HG02870 (cell line): ENCODE measurements around the gene ZXDC.
A peak's percentile ranks its signal among the peaks of the same experiment; 100 is the strongest.

Experiments used
- ATAC-seq: cut with Tn5 transposase; IDR thresholded peaks from one replicate; pipeline ENCODE4 v1.9.1; 2021; ENCODE audit warnings: mild to moderate bottlenecking, moderate library complexity; ENCODE audit not compliant: unreplicated experiment

ZXDC gene

DNA sequence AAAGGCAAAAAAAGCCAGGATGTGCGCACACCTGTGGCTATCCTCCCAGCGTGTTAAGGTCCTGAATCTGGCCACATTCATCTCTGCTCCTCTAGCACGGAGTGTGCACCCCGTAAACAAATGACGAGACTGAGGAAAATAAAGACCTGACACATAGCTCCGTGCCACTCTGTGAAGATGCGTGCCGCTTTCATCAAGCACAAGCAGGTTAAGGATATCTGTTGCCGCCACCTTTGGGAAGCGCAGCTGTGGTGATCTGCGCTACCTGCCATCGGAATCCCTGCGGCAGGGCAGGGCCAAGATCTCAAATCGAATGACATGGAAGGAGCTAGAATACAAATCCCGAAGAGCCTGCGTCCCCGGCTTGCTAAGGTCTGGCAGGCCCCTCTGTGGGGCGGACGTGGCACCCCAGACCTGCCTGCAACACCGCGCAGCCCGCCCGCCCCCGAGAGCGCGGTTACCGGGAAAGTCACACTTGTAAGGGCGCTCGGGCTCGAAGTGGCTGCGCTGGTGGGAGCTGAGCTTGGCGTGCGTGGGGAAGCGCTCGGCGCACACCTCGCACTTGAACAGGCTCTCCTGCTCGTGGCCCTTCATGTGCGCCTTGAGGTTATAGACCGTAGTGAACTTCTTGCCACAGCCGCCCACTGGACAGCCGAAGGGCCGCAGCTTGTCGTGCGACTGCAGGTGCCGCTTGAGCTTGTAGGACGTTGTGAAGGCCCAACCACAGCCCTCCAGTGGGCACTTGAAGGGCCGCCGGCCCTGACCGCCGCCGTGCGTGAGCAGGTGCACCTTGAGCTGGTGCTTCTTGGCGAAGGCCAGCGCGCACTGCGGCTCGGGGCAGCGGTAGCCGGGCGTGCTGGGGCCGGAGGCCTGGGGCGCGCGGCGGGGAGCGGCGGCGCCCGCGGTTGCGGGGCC, 936 bp downstream of the ZXDC start:
- peak; percentile 13 for ATAC-seq

DNA sequence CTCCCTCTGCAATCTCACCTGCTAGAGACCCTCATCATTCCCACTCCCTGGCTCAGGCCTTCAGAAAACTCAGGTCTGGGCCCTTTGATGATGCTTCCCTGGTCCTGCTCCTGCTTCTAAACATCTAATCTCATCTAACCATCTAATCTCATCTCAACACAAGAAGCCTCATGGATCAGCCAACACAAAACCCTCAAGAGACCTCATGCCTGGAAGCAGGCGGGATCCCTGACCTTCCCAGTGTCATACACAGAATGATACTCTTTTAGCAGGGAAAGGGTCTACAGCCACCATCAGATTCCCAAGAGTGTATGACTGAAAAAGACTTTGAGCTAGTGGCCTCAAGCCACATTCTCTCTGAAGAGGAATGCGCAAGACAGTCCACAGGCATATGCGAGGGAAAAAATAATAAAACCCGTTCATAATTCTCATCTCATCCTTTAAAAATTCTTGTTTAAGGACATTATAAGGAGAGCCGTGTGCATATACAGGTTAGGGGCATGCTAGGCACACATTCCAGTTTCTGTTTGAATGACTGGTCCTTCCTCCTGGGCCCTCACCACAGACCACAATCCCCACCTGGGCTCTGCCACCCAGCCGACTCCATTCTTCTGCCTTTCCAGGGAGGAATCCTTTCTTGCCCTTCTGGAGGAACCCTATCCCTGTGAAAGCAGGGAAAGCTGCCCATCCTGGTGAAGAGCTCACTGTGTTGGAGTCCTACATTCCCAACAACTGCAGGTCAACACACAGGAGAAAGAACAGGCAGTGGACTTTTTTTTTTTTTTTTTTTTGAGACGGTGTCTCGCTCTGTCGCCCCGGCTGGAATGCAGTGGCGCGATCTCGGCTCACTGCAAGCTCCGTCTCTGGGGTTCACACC, 2.2 kb downstream of the ZXDC start:
- ATAC-seq: no peak

DNA sequence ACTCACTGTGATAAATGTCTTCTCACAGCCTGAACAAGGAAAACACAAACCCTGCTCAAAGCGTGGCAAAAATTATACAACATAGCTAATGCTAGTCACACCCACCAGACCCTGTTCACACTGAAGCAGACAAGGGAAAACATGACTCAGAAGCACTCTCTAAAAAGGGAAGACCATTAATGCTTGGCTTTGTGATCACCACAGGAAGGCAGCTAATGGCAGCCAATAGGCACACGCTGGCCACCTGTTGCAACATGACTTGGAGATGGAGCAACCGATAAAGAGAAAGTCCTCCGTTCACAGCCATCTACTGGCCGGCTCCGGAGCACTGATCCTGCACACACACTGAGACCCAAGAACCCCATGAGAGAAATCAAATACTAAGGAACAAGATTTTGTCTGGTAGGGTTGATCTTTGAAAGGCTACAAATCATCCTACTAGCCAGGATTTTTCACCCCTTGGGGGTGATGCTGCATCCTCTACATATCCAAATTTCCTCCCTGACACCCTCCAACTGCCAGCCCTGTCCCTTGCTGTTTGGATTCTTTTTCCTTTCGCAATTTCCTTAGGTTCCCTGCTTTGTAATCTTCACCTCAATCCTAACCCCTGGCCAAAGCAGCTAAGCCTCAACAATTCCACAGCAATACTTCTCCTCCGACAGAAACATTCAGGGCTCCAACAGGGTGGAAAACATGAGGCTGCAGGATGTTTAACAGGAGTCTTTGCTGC, 3.2 kb downstream of the ZXDC start:
- ATAC-seq: no peak

DNA sequence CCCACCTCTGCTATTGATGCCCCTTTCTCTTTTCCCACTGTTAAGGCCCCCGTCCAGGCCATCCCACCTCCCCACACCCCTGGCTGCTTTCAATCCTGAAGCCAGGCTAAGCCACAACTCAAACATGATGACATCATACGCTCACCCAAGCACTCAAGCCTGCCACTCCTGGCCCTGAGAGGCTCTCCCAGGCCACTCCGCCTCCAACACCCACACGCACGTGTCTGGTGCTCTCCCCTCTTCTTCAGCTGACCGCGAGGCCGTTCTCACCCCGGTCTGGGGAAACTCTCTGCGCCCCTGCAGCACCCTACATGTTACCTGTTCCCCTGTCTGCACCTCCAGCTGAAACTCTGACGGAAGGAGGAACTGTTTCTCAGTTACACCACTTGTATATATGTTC, 6.2 kb downstream of the ZXDC start:
- no peak for ATAC-seq

DNA sequence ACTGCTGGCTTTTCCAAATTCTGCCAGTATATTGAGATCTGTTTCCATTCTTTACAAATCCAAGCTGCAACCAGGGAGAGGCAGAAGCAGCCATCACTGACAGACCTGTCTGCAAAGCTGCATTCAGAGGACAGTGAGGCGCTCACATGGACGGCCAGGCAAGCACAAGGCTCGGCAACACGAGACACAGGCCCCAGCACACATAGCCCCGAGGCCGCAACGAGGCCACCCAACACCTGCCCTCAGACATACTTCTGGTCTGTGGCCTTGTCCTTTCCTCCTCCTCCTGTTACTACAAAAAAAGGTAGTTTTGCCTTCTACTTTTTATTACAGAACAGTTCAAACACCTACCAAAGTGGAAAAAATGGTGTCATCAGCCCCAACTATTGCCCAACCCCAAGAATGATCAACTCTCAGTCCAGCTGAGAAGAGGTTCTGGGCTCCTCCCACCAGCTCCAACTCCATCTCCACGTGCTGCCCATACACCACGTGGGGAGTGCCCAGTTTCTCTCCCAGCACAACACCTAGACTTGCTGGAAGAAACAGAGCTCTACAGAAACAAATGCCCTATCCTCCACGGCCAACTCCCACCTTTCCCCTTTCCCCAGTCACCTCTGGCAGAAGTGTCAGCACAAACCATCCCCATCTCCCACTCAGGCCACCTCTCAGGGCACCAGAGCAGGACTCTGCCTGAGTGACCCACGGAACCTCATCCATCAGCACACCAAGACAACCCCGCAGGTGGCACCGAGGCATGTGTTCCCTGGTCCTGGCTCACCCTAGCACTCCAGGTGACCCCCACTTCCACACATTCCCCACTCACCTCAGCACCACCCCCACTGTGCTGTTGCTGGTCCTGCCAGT, 7.4 kb downstream of the ZXDC start:
- no peak for ATAC-seq

DNA sequence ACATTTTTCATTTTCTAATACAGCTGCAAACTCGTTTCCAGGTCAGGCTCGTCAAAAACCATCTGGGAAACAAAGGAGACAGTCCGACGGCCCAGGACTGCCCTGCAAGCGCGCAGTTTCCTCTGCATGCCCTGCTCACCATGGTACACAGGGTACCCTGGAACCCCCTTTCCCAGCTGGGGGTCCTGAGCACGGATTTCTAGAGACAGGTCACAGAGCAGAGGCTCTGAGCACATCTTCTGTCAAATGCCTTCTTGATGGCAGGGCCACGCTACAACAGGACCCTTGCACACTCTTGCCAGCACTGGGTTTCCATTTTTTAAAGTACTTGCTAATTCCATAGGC, 8.1 kb downstream of the ZXDC start:
- ATAC-seq: no peak

DNA sequence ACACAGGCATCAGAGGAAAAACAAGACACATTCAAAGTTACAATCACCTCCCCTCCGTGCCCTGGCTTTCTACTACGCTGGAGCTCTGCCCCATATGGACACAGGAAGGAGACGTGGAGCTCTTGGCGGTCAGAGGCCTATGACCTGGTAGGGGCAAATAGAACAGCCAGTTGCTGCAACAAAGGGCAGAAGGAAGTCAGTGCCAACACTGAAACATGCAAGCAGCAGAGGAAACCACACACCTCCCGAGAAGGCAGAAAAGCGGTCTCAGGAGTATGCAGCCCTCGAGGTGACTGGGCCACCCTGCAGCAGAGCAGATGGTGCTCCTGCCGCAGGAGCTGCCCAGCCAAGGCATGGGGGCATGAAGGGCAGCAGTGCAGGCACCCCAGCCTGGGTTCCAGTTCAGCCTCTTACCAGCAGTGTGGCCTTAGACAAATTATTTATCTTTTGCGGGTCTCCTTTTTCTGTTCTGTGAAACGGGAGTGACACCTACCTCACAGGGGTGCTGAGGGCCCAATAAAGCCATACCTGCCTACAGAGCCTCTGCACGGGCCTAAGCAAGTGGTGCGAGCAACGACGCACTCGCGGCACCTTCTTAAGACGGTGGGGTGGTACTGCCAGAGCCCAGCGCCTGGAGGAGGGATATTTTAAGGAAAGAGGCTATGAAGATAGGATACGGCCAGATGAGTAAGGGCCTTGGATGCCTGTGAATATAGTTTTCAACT, 8.6 kb downstream of the ZXDC start:
- ATAC-seq: no peak

DNA sequence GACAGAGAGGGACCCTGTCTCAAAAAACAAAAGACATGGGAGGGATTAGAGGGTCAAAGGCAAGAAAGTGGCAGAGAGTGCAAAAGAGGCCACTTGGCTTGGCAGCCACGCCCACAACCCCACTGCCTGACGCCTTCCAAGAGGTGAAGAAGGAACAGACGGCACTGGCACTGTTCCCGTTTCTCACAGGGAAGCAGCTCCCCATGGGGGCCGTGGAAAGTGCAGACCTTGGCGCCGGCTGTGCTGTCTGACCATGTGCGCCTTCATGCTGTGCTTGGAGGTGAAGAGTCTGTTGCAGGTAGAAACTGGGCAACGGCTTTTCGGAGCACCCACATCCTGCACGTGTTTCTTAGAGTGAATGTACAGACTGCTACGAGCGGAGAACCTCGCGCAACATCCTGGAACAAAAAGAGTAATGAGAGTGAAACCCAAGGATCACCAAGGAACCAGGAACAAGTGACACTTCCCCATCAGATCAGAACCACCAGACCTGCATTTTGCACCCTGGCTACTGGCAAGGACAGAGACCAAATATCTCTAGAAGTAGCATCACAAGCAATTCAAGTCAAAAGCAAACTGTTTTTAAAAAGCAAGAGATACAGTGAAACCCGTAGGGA, 9.7 kb downstream of the ZXDC start:
- ATAC-seq: no peak

DNA sequence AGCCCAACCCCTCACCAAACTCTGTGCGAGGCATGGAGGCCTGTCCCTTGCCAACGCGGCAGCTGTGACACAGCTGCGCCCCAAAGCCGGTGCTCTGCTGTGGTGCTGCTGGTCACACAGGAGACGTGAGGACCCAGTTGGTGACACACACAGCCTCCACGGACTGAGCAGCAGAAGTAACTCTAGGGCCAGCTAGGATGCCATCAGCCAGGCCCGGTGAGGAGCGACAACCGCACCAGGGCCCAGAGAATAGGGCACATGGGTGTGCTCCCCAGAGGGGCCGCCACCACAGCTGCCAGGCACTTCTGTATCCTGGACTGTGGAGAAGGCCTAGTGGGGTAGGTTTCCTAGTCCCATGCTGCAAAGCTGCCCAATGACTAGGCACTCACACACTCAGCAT, 10.7 kb downstream of the ZXDC start:
- no peak for ATAC-seq

DNA sequence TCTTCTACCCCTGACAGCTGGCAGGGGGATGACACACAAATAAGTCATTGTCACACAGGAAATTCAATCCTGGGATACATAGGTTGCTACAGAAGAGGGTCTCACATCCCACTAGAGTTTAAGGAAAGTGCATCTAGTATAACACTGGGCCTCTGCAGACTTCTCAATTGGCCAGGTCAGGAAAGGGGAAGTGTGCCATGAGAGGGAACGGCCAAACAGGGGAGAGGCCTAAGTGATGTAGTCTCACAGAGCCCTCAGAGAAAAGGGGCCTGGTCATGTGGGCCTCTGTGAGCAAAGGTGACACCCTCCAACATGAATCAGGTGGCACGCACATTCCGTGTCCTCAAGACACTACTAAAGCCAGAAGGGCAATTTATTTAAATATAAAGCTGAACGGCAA, 11.2 kb downstream of the ZXDC start:
- no peak for ATAC-seq

DNA sequence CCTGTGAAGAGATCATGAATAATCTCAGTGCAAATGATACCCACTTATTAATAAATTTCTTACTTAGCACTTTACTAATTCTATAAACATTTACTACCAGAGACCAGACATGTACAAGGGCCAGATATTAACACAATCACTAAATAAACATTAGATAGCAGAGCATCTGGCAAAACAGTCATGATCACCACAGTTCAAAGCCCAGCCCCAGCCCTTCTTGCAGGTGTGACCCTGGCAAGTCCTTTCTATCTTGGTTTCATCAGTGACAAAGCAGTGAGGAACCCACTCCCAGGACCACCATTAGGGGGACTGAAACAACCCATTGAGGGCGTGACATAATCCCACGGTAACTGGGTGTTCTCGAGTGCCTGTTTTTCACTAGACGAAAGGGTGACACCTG, 11.6 kb downstream of the ZXDC start:
- no peak for ATAC-seq

DNA sequence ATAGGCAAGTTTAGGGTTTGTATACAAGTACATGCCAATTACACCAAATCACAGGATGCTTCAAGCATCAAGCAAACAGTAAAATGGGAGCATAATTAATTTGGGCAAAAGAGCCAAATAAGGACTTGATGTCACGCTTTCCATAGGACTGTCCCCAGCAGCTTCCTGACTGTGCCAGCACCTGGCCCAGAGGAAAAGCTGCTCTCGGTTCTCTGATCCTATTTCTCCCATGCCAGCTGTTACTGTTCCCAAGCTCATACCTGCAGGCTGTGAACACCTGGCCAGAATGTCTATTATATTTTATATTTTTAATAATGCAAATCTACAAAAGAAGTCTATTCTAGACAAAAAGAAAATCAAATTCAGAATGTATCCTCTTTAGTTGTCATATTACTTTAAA, 12.2 kb downstream of the ZXDC start:
- no peak for ATAC-seq

DNA sequence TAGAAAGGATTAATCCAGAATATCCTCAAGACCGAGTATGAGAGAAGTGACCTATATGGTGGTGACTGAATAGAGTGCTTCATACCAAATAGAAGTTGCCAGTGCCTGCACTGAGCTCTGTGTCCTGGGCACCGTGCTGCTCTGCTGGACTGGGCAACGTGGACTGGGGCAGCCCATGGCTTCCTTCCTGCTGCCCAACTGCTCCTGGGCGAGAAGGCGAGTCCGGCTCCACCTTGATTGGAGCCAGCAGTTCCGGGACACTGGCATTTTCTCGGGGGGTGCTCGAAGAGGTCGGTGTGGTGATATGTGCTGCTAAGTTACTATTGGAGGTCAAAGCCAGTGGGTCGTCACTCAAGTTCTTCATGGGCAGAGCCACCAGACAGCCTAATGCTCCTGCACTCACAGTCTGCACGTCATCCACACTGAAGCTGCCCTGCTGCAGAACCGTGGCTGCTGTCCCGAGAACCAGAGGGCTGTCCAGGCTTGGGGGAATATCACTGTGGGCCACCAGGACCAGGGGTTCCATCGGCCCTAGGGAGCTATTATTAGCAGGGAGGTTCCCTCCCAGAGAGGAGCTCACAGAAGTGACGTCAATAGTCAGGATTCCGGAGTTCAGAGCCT, 14.1 kb downstream of the ZXDC start:
- no peak for ATAC-seq

DNA sequence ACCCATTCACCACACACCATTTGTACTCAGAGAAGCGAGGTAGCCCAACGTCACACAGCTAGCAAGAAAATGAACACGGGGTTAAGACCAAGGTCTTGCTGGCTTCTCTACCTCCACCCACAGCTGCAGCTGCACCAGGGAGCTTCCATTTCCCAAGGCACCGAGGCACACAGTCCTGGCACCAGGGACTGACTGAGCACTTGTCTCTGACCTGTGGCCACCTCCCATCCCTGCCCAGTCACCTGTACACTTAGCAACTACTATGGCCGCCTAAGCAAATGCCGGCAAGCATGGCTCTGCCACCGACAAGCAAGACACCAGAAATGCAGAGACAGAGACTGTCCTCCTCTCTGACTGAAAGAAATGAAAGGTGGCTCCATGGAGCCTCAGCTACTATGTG, 15.3 kb downstream of the ZXDC start:
- ATAC-seq: no peak

DNA sequence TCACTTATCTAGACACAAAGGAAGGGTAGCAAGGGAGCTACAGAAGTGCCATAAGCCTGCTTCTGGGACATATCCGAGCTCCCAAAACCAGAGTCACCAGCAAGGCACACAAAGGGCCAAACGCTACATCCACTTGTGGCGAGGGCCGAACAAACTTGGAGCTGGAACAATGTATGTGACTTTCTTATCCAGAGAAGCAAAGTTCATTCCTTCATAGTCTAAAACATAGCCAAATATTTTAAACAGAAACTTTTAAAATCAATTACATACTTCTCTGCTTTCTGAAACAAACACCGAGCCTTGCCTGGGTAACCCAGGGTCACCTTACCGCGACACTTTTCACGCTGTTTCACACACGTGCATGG, 15.9 kb downstream of the ZXDC start:
- no peak for ATAC-seq

DNA sequence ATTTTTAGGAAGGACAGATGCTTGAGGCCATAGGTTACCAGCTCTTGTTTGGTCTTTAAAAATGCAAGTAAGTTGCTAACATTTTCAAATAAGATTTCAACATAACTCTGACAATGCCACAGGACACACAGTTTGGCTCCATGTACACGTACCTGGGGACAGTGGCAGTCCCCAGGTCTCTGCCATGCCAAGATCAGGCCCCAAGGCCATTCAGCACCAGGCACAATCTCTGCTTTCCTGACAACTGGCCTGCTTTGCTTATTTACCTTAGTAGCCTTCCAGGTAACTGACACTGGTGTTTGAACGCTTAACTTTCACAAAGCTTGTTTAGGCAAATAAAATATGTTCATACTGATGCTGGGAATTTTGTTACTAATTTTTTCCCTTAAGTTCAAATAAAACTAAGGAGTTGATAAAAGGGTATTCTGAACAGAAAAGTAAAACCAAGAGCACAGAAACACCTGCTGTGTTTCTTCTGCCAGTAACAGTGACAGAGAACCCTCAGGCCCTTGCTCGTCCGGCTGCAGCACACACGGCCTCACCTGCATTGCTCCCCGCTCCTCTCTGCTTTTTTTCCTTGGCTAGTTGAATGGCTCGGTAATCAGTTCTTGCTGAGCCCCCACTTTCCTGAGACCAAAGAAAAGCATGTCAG, 16.5 kb downstream of the ZXDC start:
- no peak for ATAC-seq

DNA sequence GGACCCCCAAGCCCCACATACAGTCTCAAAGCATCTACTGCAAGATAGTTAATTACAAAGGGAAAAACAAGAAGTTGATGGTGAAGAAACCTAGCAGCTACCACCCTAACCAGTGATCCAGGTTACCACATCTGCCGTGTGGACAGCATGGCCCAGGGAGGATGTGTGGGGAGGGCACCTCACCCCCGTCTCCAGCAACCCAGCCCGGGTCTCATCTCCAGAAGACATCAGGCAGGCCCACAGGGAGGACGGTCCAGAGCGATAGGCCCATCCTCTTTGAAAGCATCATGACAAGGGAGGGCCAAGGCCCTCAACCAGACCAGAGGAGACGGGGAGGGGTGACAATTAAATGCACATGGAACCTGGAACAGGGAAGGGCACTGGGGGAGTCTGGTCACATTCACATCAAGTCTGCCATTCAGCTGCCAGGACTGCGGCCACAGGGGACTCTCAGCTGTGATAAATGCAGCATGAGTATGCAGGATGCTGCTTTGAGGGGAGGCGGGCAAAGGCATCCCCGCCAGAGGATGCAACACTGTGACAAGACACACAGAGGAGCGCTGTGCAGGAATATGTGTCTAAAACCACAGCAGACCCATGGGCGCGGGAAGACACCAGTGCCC, 18.8 kb downstream of the ZXDC start:
- ATAC-seq: no peak

DNA sequence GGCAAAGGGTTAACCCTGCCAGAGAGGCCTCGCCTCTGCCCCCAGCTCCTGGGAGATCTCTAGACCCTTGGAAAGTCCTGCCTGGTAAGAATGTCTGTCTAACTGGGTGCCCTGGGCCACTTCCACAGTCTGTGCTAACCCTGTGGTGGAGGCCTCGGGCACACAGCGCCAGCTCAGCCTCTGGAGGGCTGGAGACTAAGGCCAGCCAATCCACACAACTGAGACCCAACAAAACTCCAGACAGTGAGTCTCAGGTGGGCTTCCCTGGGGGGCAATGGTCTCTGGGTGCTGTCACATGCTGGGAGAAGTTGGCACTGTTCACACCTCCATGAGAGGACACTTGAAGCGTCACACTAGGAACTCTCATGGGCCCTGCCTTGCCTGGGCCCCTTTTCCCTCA, 19.5 kb downstream of the ZXDC start:
- no peak for ATAC-seq
